ENCODE results near the gene IL22. TPM values are rescaled to one million over a fixed set of nuclear protein-coding genes. Genes with fewer than 3 reads are reported as not detected.

The IL22 gene
- total RNA-seq, 1 donor from 2014 or later = not detected

DNA sequence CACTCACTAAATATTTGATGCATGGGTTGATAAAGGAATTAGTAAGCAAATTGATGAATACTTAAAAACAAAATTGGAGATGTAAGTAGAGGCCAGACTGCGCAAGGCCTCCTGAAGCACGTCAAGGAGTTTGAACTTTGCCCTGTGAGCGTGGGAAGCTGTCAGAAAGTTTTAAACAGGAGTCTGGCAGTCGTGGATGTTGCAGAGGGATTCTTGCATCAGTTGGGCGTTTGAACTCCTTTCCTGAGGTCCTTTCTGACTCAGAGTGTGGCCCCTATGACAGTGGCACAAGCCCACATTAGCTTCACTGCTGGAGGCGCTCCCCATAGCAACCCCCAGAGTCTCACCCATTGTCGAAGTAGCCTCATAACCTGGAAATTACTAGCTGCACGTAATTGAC is 17.9 kb upstream of the IL22 start:
- Histone ChIP-seq H3K27ac (no peak overlapping the region), H3K4me3 (no peak overlapping the region), H3K4me1 (no peaks in the 10 kb centered on the region), H3K27me3 (no peaks in the 10 kb centered on the region), H3K9me3 (no peaks in the 10 kb centered on the region), H3K36me3 (no peaks in the 10 kb centered on the region)
- TF ChIP-seq, protein P1, sequence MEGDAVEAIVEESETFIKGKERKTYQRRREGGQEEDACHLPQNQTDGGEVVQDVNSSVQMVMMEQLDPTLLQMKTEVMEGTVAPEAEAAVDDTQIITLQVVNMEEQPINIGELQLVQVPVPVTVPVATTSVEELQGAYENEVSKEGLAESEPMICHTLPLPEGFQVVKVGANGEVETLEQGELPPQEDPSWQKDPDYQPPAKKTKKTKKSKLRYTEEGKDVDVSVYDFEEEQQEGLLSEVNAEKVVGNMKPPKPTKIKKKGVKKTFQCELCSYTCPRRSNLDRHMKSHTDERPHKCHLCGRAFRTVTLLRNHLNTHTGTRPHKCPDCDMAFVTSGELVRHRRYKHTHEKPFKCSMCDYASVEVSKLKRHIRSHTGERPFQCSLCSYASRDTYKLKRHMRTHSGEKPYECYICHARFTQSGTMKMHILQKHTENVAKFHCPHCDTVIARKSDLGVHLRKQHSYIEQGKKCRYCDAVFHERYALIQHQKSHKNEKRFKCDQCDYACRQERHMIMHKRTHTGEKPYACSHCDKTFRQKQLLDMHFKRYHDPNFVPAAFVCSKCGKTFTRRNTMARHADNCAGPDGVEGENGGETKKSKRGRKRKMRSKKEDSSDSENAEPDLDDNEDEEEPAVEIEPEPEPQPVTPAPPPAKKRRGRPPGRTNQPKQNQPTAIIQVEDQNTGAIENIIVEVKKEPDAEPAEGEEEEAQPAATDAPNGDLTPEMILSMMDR (IDR thresholded peaks at IDR 0.05) = no peak
- no peak for TF ChIP-seq POLR2AphosphoS5 (IDR thresholded peaks at IDR 0.05; ENCODE audit: insufficient read depth in 1 of 2, low read depth in 1 of 2)
- no peak for TF ChIP-seq POLR2A (IDR thresholded peaks at IDR 0.05)
- intact Hi-C loops (cut with DNase I) = no loop called here
- DNase-seq (ENCODE audit: extremely low spot score in 2 of 2) = no peak

DNA sequence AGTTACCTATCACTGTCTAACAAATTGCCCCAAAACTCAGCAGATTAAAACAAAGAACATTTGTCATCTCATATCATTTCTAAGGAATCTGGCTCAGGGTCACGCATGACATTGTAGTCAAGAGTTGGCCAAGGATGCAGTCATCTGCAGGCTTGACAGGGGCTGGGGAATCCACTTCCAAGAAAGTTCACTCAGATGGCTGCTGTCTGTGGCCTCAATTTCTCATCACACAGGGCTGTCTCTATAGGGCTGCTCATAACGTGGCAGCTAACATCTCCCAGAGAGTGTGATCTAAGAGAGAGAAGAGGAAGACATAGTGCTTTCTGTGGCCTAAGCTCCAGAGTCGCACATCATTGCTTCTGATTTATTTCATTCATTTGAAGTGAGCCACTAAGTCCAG is 17.0 kb upstream of the IL22 start:
- no peak for DNase-seq (ENCODE audit: extremely low spot score in 2 of 2)
- Histone ChIP-seq H3K4me1 (no peaks in the 10 kb centered on the region), H3K9me3 (no peaks in the 10 kb centered on the region), H3K27me3 (no peaks in the 10 kb centered on the region), H3K27ac (no peak overlapping the region), H3K36me3 (no peaks in the 10 kb centered on the region), H3K4me3 (no peak overlapping the region)
- intact Hi-C loops (cut with DNase I) = no loop called here
- TF ChIP-seq, protein P1 (IDR thresholded peaks at IDR 0.05) = no peak
- TF ChIP-seq POLR2A (IDR thresholded peaks at IDR 0.05) (no peak), POLR2AphosphoS5 (IDR thresholded peaks at IDR 0.05; ENCODE audit: insufficient read depth in 1 of 2, low read depth in 1 of 2) (no peak)

DNA sequence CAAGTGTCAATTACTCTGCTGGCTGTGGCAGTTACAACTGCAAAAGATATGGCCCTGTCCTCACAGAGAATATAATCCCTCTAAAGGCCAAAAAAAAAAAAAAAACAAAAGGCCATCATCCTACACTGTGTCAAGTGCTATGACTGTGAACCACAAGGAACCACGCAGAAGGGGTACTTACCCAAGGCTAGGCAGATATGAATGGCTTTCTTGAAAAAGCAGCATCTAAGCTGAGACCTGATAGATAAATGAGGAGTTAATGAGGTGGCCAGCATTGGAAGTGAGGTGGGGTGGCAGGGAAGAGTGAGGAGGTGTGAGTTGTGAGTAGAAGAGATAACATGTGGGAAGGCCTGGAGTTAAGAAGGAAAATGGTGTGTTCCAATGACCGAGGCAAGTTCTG is 16.4 kb upstream of the IL22 start:
- TF ChIP-seq POLR2AphosphoS5 (IDR thresholded peaks at IDR 0.05; ENCODE audit: insufficient read depth in 1 of 2, low read depth in 1 of 2) (no peak), POLR2A (IDR thresholded peaks at IDR 0.05) (no peak)
- TF ChIP-seq, protein P1 (IDR thresholded peaks at IDR 0.05) = no peak
- H3K4me1 ChIP-seq = no peaks in the 10 kb centered on the region
- H3K9me3 ChIP-seq = no peaks in the 10 kb centered on the region
- no peak for DNase-seq (ENCODE audit: extremely low spot score in 2 of 2)
- no peak overlapping the region for H3K4me3 ChIP-seq
- H3K27ac ChIP-seq = no peak overlapping the region
- H3K36me3 ChIP-seq = no peaks in the 10 kb centered on the region
- intact Hi-C loops (cut with DNase I) = no loop called here
- no peaks in the 10 kb centered on the region for H3K27me3 ChIP-seq

DNA sequence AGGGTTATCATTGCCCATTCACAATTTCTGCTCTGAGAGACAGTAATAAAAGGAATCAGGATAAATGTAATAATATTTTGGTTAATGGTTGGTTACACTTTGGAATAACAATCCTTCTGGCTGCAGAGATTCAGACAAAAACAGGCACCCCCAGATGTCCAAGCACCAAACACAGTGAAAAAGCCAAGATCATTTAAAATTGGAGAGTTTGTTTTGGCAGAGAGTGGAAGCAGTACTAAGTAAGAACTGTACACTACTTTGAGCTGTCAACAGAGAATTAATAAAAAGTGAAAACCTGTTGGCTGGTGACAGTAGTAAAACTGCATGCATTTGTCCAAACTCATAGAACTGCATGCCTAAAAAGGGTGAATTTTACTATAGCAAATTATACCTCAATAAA is 15.6 kb upstream of the IL22 start:
- no peaks in the 10 kb centered on the region for H3K9me3 ChIP-seq
- H3K4me1 ChIP-seq = no peaks in the 10 kb centered on the region
- H3K27me3 ChIP-seq = no peaks in the 10 kb centered on the region
- intact Hi-C loops (cut with DNase I) = no loop called here
- TF ChIP-seq POLR2AphosphoS5 (IDR thresholded peaks at IDR 0.05; ENCODE audit: insufficient read depth in 1 of 2, low read depth in 1 of 2) (no peak), POLR2A (IDR thresholded peaks at IDR 0.05) (no peak)
- TF ChIP-seq, protein P1 (IDR thresholded peaks at IDR 0.05) = no peak
- H3K4me3 ChIP-seq = no peak overlapping the region
- H3K27ac ChIP-seq = no peak overlapping the region
- no peak for DNase-seq (ENCODE audit: extremely low spot score in 2 of 2)
- no peaks in the 10 kb centered on the region for H3K36me3 ChIP-seq

DNA sequence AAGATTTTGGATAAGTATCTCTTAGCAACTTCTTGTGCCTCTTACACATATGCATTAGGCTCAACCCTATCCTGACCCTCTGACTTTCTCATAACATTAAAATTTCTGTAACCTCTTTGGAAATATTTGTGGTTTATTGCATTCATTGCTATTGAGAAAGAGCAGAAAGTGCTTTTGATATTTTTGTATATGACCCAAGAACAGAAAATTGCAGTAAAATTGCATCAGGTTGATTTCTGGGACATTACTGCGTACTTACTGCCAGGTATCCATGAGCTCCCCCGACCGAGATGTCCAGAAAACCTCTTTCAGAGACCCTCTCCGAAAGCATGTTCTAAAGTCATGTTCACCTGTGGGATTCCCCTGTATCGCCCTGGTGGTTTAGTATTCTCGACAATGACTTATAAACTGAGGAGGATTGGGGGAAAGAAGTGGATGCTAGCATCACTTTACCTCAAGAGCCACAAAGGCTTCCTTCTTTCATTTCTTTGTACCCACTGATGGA is 14.5 kb upstream of the IL22 start:
- TF ChIP-seq POLR2A (IDR thresholded peaks at IDR 0.05) (no peak), POLR2AphosphoS5 (IDR thresholded peaks at IDR 0.05; ENCODE audit: insufficient read depth in 1 of 2, low read depth in 1 of 2) (no peak)
- TF ChIP-seq, protein P1 (IDR thresholded peaks at IDR 0.05) = no peak
- DNase-seq (ENCODE audit: extremely low spot score in 2 of 2) = no peak
- H3K4me1 ChIP-seq = no peaks in the 10 kb centered on the region
- no peaks in the 10 kb centered on the region for H3K36me3 ChIP-seq
- H3K27me3 ChIP-seq = no peaks in the 10 kb centered on the region
- H3K9me3 ChIP-seq = no peaks in the 10 kb centered on the region
- intact Hi-C loops (cut with DNase I) = no loop called here
- H3K27ac ChIP-seq = no peak overlapping the region
- H3K4me3 ChIP-seq = no peak overlapping the region

All from vagina (tissue), 2 donors.